Duodenal mucosa (tissue), 2 donors: ENCODE results near the gene MEGF6.
A peak's percentile ranks its signal among the peaks of the same experiment; 100 is the strongest.
"Not testable (repeated sequence)": the region's sequence is repeated elsewhere in the genome, so short reads cannot be mapped to it uniquely, and the experiment has no call there.

Experiments used
- H3K27ac ChIP-seq: one replicate; pipeline ENCODE4 v1.7.0; 2013; ENCODE audit warnings: low read depth, low read length
- H3K27me3 ChIP-seq, 2 donors: one replicate each; pipeline ENCODE4 v1.7.0; 2013; ENCODE audit warnings: low read length in 2 of 2, control low read depth in 1 of 2; ENCODE audit not compliant: insufficient read depth in 2 of 2, control insufficient read depth in 1 of 2
- H3K36me3 ChIP-seq, 2 donors: one replicate each; pipeline ENCODE4 v1.7.0; 2013; ENCODE audit warnings: low read length in 2 of 2, control low read depth in 1 of 2; ENCODE audit not compliant: insufficient read depth in 2 of 2, control insufficient read depth in 1 of 2
- H3K4me1 ChIP-seq, 2 donors: one replicate each; pipeline ENCODE4 v1.7.0; 2013; ENCODE audit warnings: low read length in 2 of 2, control low read depth in 1 of 2; ENCODE audit not compliant: insufficient read depth in 2 of 2, control insufficient read depth in 1 of 2
- H3K4me3 ChIP-seq, 2 donors: one replicate each; pipeline ENCODE4 v1.7.0; 2013; ENCODE audit warnings: low read length in 2 of 2, low read depth in 1 of 2
- H3K9ac ChIP-seq, 2 donors: one replicate each; pipeline ENCODE4 v1.7.0; 2013; ENCODE audit warnings: low read length in 2 of 2, low read depth in 1 of 2
- H3K9me3 ChIP-seq, 2 donors: one replicate each; pipeline ENCODE4 v1.7.0; 2013; ENCODE audit warnings: low read length in 2 of 2, control low read depth in 1 of 2; ENCODE audit not compliant: control insufficient read depth in 1 of 2

MEGF6 gene

GRCh38 chr1:3627515-3628253 lies 16.4 kb upstream of the MEGF6 start:
- Histone ChIP-seq H3K4me3 (no peak overlapping the region), H3K27ac (no peak overlapping the region), H3K27me3 (no peaks in the 10 kb centered on the region), H3K9ac (no peak overlapping the region), H3K9me3 (no peaks in the 10 kb centered on the region), H3K4me1 (peaks cover 21 to 23% of the 10 kb centered on the region in 2 donors), H3K36me3 (peaks cover 36 to 52% of the 10 kb centered on the region in 2 donors)

GRCh38 chr1:3626025-3626424 lies 14.7 kb upstream of the MEGF6 start:
- H3K4me3 ChIP-seq: peak overlapping the region; percentile 68 to 85
- H3K27me3 ChIP-seq: no peaks in the 10 kb centered on the region
- no peaks in the 10 kb centered on the region for H3K9me3 ChIP-seq
- peaks cover 23 to 24% of the 10 kb centered on the region in 2 donors for H3K4me1 ChIP-seq
- H3K36me3 ChIP-seq: peaks cover 31 to 35% of the 10 kb centered on the region in 2 donors
- peak overlapping the region; percentile 53 to 71 for H3K9ac ChIP-seq
- no peak overlapping the region for H3K27ac ChIP-seq

- H3K27ac ChIP-seq: peak overlapping the region; percentile 82
- no peaks in the 10 kb centered on the region for H3K27me3 ChIP-seq
- H3K9me3 ChIP-seq: no peaks in the 10 kb centered on the region
- H3K9ac ChIP-seq: peak overlapping the region; percentile 53 to 71
- peaks cover 29% of the 10 kb centered on the region in 2 donors for H3K36me3 ChIP-seq
- H3K4me1 ChIP-seq: peaks cover 23 to 24% of the 10 kb centered on the region in 2 donors
- peak overlapping the region; percentile 68 to 85 for H3K4me3 ChIP-seq
Measured at GRCh38 chr1:3625151-3625907, 14.0 kb upstream of the MEGF6 start.

GRCh38 chr1:3624200-3625136 lies 13.2 kb upstream of the MEGF6 start, which contains the start of gene TPRG1L:
Gene TPRG1L, plus strand, starts transcription at chr1:3625015. Its CDS starts 58 bp downstream, at chr1:3625073.
- Histone ChIP-seq H3K9ac (peak within 1 kb of the TSS; percentile 55 to 71), H3K9me3 (no peaks in the 10 kb centered on the region), H3K4me1 (peaks cover 23 to 24% of the 10 kb centered on the region in 2 donors), H3K27ac (peak within 1 kb of the TSS; percentile 82), H3K36me3 (peaks cover 20 to 21% of the 10 kb centered on the region in 2 donors), H3K4me3 (peak within 1 kb of the TSS; percentile 78 to 95), H3K27me3 (no peaks in the 10 kb centered on the region)

GRCh38 chr1:3623441-3624199 lies 12.3 kb upstream of the MEGF6 start:
- Histone ChIP-seq H3K4me3 (peak overlapping the region; percentile 78 to 95), H3K27me3 (no peaks in the 10 kb centered on the region), H3K9me3 (no peaks in the 10 kb centered on the region), H3K36me3 (peaks cover 14 to 15% of the 10 kb centered on the region in 2 donors), H3K9ac (peak overlapping the region; percentile 55 to 61), H3K27ac (no peak overlapping the region), H3K4me1 (peaks cover 24 to 31% of the 10 kb centered on the region in 2 donors)

GRCh38 chr1:3622102-3622501 lies 10.8 kb upstream of the MEGF6 start:
- not testable (repeated sequence) for H3K27me3 ChIP-seq, H3K36me3 ChIP-seq, H3K4me3 ChIP-seq, H3K9me3 ChIP-seq, H3K27ac ChIP-seq, H3K9ac ChIP-seq
- peaks cover 24 to 32% of the 10 kb centered on the region in 2 donors for H3K4me1 ChIP-seq

- H3K27me3 ChIP-seq, H3K27ac ChIP-seq, H3K9me3 ChIP-seq, H3K36me3 ChIP-seq, H3K9ac ChIP-seq, H3K4me3 ChIP-seq: not testable (repeated sequence)
- H3K4me1 ChIP-seq: peaks cover 24 to 28% of the 10 kb centered on the region in 2 donors
Measured at GRCh38 chr1:3621151-3621671, 9.9 kb upstream of the MEGF6 start.

GRCh38 chr1:3620708-3621107 lies 9.4 kb upstream of the MEGF6 start:
- Histone ChIP-seq H3K36me3 (no peaks in the 10 kb centered on the region), H3K4me3 (no peak overlapping the region), H3K27me3 (no peaks in the 10 kb centered on the region), H3K27ac (no peak overlapping the region), H3K4me1 (peaks cover 20 to 23% of the 10 kb centered on the region in 2 donors), H3K9me3 (no peaks in the 10 kb centered on the region), H3K9ac (no peak overlapping the region)
